Measurements from ENCODE around the gene PRKCZ. TPM values are rescaled to one million over a fixed set of nuclear protein-coding genes. Genes with fewer than 3 reads are reported as not detected.

The PRKCZ gene
- total and polyA plus RNA-seq, 2 experiments from 2014 or later, result 26.2 to 36.9 TPM

DNA sequence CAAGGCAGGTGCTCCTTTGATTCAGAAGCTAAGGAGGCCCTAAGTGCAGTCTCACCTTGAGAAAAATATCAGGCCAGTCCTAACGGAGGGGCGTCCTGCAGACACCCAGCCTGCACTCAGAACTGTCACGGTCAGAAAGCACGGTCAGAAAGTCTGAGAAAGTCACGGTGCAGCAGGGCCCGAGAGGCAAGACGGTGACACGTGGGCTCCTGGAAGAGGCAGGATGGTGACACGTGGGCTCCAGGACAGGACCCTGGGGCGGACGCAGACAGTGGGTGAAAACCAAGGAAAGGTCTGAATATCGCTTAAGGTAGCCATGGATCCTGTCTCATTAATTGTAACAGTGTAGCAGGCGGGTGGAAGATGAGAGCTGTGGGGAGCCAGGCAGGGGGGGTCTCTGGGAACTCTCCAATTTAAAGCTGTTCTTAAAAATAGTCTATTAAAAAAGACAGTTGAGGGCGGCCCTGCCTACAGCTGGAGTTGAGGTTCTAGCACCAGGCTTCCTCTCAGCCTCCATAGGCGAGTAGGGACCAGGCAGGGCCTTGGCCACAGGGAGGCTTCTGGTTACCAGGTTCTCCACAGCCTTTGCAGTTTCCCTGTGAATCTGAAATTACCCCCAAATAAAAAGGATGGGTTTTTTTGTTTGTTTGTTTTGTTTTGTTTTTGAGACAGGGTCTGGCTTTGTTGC lies 79.2 kb downstream of the PRKCZ start (continued):
- no peak for TF ChIP-seq EZH2phosphoT487 (IDR thresholded peaks at IDR 0.05; ENCODE audit: unreplicated experiment)
- no peak for TF ChIP-seq ZNF331 (CRISPR knock-in tag; IDR thresholded peaks at IDR 0.05; ENCODE audit: low read depth)
- no peak for TF ChIP-seq EZH2 (IDR thresholded peaks at IDR 0.05; ENCODE audit: low read depth, unreplicated experiment)
- TF ChIP-seq ZNF114 (CRISPR knock-in tag; IDR thresholded peaks at IDR 0.05), result no peak

DNA sequence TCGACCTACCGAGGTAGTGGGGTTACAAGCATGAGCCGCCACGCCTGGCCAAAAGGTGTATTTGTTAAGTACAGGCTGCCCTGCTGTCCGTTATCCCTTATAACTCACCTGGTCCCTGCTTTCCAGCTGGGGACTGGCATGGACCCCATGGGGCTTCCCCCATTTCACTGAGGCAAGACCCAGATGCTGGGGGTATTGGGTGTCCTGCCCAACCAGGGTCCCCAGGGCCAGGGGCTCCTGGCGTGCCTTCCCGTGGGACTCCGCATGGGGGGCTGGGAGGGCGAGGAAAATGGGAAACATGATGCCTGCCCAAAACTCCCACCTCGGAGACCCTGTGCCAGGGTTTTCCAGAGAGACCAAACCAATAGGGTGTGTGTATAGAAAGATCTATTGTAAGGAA lies 79.9 kb downstream of the PRKCZ start:
- Mint-ChIP-seq H3K9me3 (no peaks in the 10 kb centered on the region), H3K36me3 (ENCODE audit: low read depth) (no peaks in the 10 kb centered on the region; the same call in 2 of the 3 replicates), H3K27ac (no peak overlapping the region), H3K27me3 (ENCODE audit: insufficient read depth, low read depth, poor library complexity) (peaks cover 18% of the 10 kb centered on the region), H3K4me1 (peaks cover 31% of the 10 kb centered on the region), H3K4me3 (no peak overlapping the region)
- no peak overlapping the region for H3K27ac ChIP-seq (ENCODE audit: low read depth)
- H3K79me2 ChIP-seq (replicated peaks; ENCODE audit: insufficient read depth), result peaks cover 21% of the 10 kb centered on the region
- no peak for DNase-seq (ENCODE audit: low spot score)
- peaks cover 17% of the 10 kb centered on the region for H4K20me1 ChIP-seq (replicated peaks; ENCODE audit: insufficient read depth)
- H3F3A ChIP-seq (replicated peaks; ENCODE audit: low read depth), result peaks cover 21% of the 10 kb centered on the region
- no peak overlapping the region for H3K4me3 ChIP-seq
- H3K4me1 ChIP-seq (ENCODE audit: insufficient read depth), result peaks cover 18% of the 10 kb centered on the region
- no peak for ATAC-seq
- no peak overlapping the region for H3K4me2 ChIP-seq
- H2AFZ ChIP-seq, result no peak overlapping the region
- H3K36me3 ChIP-seq (ENCODE audit: insufficient read depth), result no peaks in the 10 kb centered on the region
- no peaks in the 10 kb centered on the region for H3K27me3 ChIP-seq (ENCODE audit: insufficient read depth)
- H3K9me2 ChIP-seq (ENCODE audit: insufficient read depth), result no peaks in the 10 kb centered on the region
- TF ChIP-seq, protein P1, sequence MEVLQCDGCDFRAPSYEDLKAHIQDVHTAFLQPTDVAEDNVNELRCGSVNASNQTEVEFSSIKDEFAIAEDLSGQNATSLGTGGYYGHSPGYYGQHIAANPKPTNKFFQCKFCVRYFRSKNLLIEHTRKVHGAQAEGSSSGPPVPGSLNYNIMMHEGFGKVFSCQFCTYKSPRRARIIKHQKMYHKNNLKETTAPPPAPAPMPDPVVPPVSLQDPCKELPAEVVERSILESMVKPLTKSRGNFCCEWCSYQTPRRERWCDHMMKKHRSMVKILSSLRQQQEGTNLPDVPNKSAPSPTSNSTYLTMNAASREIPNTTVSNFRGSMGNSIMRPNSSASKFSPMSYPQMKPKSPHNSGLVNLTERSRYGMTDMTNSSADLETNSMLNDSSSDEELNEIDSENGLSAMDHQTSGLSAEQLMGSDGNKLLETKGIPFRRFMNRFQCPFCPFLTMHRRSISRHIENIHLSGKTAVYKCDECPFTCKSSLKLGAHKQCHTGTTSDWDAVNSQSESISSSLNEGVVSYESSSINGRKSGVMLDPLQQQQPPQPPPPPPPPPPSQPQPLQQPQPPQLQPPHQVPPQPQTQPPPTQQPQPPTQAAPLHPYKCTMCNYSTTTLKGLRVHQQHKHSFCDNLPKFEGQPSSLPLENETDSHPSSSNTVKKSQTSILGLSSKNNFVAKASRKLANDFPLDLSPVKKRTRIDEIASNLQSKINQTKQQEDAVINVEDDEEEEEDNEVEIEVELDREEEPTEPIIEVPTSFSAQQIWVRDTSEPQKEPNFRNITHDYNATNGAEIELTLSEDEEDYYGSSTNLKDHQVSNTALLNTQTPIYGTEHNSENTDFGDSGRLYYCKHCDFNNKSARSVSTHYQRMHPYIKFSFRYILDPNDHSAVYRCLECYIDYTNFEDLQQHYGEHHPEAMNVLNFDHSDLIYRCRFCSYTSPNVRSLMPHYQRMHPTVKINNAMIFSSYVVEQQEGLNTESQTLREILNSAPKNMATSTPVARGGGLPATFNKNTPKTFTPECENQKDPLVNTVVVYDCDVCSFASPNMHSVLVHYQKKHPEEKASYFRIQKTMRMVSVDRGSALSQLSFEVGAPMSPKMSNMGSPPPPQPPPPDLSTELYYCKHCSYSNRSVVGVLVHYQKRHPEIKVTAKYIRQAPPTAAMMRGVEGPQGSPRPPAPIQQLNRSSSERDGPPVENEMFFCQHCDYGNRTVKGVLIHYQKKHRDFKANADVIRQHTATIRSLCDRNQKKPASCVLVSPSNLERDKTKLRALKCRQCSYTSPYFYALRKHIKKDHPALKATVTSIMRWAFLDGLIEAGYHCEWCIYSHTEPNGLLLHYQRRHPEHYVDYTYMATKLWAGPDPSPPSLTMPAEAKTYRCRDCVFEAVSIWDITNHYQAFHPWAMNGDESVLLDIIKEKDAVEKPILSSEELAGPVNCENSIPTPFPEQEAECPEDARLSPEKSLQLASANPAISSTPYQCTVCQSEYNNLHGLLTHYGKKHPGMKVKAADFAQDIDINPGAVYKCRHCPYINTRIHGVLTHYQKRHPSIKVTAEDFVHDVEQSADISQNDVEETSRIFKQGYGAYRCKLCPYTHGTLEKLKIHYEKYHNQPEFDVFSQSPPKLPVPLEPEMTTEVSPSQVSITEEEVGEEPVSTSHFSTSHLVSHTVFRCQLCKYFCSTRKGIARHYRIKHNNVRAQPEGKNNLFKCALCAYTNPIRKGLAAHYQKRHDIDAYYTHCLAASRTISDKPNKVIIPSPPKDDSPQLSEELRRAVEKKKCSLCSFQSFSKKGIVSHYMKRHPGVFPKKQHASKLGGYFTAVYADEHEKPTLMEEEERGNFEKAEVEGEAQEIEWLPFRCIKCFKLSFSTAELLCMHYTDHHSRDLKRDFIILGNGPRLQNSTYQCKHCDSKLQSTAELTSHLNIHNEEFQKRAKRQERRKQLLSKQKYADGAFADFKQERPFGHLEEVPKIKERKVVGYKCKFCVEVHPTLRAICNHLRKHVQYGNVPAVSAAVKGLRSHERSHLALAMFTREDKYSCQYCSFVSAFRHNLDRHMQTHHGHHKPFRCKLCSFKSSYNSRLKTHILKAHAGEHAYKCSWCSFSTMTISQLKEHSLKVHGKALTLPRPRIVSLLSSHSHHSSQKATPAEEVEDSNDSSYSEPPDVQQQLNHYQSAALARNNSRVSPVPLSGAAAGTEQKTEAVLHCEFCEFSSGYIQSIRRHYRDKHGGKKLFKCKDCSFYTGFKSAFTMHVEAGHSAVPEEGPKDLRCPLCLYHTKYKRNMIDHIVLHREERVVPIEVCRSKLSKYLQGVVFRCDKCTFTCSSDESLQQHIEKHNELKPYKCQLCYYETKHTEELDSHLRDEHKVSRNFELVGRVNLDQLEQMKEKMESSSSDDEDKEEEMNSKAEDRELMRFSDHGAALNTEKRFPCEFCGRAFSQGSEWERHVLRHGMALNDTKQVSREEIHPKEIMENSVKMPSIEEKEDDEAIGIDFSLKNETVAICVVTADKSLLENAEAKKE (CRISPR knock-in tag; IDR thresholded peaks at IDR 0.05), result no peak
- TF ChIP-seq CREB1 (CRISPR knock-in tag; IDR thresholded peaks at IDR 0.05; ENCODE audit: low read depth) (no peak), EZH2phosphoT487 (IDR thresholded peaks at IDR 0.05; ENCODE audit: unreplicated experiment) (no peak), EZH2 (IDR thresholded peaks at IDR 0.05; ENCODE audit: low read depth, unreplicated experiment) (no peak), ZNF331 (CRISPR knock-in tag; IDR thresholded peaks at IDR 0.05; ENCODE audit: low read depth) (no peak), ZNF114 (CRISPR knock-in tag; IDR thresholded peaks at IDR 0.05) (no peak), POLR2AphosphoS5 (IDR thresholded peaks at IDR 0.05; ENCODE audit: low read depth) (no peak), STAT1 (IDR thresholded peaks at IDR 0.05; ENCODE audit: unreplicated experiment) (no peak), NANOG (IDR thresholded peaks at IDR 0.05; ENCODE audit: borderline replicate concordance) (no peak)
- TF ChIP-seq, protein P2, sequence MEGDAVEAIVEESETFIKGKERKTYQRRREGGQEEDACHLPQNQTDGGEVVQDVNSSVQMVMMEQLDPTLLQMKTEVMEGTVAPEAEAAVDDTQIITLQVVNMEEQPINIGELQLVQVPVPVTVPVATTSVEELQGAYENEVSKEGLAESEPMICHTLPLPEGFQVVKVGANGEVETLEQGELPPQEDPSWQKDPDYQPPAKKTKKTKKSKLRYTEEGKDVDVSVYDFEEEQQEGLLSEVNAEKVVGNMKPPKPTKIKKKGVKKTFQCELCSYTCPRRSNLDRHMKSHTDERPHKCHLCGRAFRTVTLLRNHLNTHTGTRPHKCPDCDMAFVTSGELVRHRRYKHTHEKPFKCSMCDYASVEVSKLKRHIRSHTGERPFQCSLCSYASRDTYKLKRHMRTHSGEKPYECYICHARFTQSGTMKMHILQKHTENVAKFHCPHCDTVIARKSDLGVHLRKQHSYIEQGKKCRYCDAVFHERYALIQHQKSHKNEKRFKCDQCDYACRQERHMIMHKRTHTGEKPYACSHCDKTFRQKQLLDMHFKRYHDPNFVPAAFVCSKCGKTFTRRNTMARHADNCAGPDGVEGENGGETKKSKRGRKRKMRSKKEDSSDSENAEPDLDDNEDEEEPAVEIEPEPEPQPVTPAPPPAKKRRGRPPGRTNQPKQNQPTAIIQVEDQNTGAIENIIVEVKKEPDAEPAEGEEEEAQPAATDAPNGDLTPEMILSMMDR (conservative IDR thresholded peaks at IDR 0.05; ENCODE audit: low read depth in 2 of 2), result no peak
- TF ChIP-seq, protein P3, sequence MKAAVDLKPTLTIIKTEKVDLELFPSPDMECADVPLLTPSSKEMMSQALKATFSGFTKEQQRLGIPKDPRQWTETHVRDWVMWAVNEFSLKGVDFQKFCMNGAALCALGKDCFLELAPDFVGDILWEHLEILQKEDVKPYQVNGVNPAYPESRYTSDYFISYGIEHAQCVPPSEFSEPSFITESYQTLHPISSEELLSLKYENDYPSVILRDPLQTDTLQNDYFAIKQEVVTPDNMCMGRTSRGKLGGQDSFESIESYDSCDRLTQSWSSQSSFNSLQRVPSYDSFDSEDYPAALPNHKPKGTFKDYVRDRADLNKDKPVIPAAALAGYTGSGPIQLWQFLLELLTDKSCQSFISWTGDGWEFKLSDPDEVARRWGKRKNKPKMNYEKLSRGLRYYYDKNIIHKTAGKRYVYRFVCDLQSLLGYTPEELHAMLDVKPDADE (IDR thresholded peaks at IDR 0.05), result no peak
- TF ChIP-seq, protein P4, sequence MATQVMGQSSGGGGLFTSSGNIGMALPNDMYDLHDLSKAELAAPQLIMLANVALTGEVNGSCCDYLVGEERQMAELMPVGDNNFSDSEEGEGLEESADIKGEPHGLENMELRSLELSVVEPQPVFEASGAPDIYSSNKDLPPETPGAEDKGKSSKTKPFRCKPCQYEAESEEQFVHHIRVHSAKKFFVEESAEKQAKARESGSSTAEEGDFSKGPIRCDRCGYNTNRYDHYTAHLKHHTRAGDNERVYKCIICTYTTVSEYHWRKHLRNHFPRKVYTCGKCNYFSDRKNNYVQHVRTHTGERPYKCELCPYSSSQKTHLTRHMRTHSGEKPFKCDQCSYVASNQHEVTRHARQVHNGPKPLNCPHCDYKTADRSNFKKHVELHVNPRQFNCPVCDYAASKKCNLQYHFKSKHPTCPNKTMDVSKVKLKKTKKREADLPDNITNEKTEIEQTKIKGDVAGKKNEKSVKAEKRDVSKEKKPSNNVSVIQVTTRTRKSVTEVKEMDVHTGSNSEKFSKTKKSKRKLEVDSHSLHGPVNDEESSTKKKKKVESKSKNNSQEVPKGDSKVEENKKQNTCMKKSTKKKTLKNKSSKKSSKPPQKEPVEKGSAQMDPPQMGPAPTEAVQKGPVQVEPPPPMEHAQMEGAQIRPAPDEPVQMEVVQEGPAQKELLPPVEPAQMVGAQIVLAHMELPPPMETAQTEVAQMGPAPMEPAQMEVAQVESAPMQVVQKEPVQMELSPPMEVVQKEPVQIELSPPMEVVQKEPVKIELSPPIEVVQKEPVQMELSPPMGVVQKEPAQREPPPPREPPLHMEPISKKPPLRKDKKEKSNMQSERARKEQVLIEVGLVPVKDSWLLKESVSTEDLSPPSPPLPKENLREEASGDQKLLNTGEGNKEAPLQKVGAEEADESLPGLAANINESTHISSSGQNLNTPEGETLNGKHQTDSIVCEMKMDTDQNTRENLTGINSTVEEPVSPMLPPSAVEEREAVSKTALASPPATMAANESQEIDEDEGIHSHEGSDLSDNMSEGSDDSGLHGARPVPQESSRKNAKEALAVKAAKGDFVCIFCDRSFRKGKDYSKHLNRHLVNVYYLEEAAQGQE (IDR thresholded peaks at IDR 0.05; ENCODE audit: unreplicated experiment), result no peak
